ENCODE results near the gene SLC25A34.

- TF ChIP-seq CTCF (IDR thresholded peaks at IDR 0.05), result no peak
- no peak for TF ChIP-seq POLR2AphosphoS5 (IDR thresholded peaks at IDR 0.05)
- TF ChIP-seq EP300 (IDR thresholded peaks at IDR 0.05), result no peak
- TF ChIP-seq POLR2A (IDR thresholded peaks at IDR 0.05), result no peak
Measured at GRCh38 chr1:15726508-15726907, 9.6 kb upstream of the SLC25A34 start.

All from suprapubic skin (tissue), 4 donors.